ENCODE measurements around the gene PSME2. TPM values are rescaled to one million over a fixed set of nuclear protein-coding genes. Genes with fewer than 3 reads are reported as not detected.

Gene PSME2
- total and polyA plus RNA-seq, 9 of the 15 experiments (the other 6 are each of a cell fraction or from before 2014, with no cell fraction given) = 111 to 579 (median 159) TPM

- H3K9me3 ChIP-seq (replicated peaks; ENCODE audit: control insufficient read depth, insufficient read depth, low read depth, low read length) = no peaks in the 10 kb centered on the region
- ChIA-PET POLR2A (interaction anchor here (1.1 kb wide), 1 partner anchor 13 kb away, joined by 3 read pairs; no protein-coding TSS in a partner anchor), CTCF (ENCODE audit: low intra/inter-chr PET ratio) (no interaction called here)
- H2AFZ ChIP-seq (ENCODE audit: low read depth, low read length) = no peak overlapping the region
- H3K36me3 ChIP-seq (ENCODE audit: control insufficient read depth, insufficient read depth, low read length) = no peaks in the 10 kb centered on the region
- in situ Hi-C loops (cut with MboI) = no loop called here
- H3K27ac ChIP-seq (ENCODE audit: extremely low read depth, low read depth, low read length) = no peak overlapping the region
- H3K9me1 ChIP-seq (ENCODE audit: control insufficient read depth, insufficient read depth, low read length) = no peaks in the 10 kb centered on the region
- no peaks in the 10 kb centered on the region for H3K27me3 ChIP-seq (ENCODE audit: control insufficient read depth in 2 of 2, insufficient read depth in 2 of 2, low read length in 2 of 2)
- H3K9ac ChIP-seq (ENCODE audit: insufficient read depth in 1 of 2, low read depth in 2 of 2, low read length in 2 of 2) = no peak overlapping the region
- no peak for DNase-seq (ENCODE audit: extremely low read depth in 1 of 4, low spot score in 3 of 4)
- FAIRE-seq = no peak
- H3K4me1 ChIP-seq (replicated peaks in 1 of 2; ENCODE audit: control insufficient read depth in 2 of 2, insufficient read depth in 2 of 2, low read length in 2 of 2) = peaks cover 0 to 12% of the 10 kb centered on the region in 2 experiments; a peak in 2 of 5 replicates
- intact Hi-C loops (cut with micrococcal nuclease) = no loop called here
- TF ChIP-seq ZNF277 (CRISPR knock-in tag; IDR thresholded peaks at IDR 0.05; ENCODE audit: borderline replicate concordance) (no peak), GTF3C2 (IDR thresholded peaks at IDR 0.05; ENCODE audit: borderline replicate concordance, extremely low read depth, insufficient read length) (no peak)
- no peaks in the 10 kb centered on the region for H3K79me2 ChIP-seq (ENCODE audit: control insufficient read depth, insufficient read depth, low read length)
- 79% methylated on average over 6 of the region's 8 CpGs for WGBS (ENCODE audit: insufficient coverage, low coverage, missing lambda C conversion rate)
- H3K4me3 ChIP-seq = no peak overlapping the region
- no TSS peak for BruUV-seq (replicated peaks)
- no peak for ATAC-seq
- no peaks in the 10 kb centered on the region for H4K20me1 ChIP-seq (replicated peaks; ENCODE audit: control insufficient read depth, insufficient read depth, low read length)
- H3K4me2 ChIP-seq (ENCODE audit: insufficient read depth, low read length) = no peak overlapping the region
These were observed 16.9 kb downstream of the PSME2 start for GRCh38 chr14:24129410-24129998.

All from K562 (cell line).